HEK293T (cell line): ENCODE data around the gene LMF1.

Experiments
- ARNT ChIP-seq: fragments of 450-650 bp; IDR thresholded peaks from 2 replicates; pipeline ENCODE4 v1.6.1; 2017; ENCODE audit warnings: mild to moderate bottlenecking
- BHLHE40 ChIP-seq: fragments of 450-650 bp; IDR thresholded peaks from 2 replicates; pipeline ENCODE4 v1.6.1; 2016; ENCODE audit warnings: mild to moderate bottlenecking, moderate library complexity, borderline replicate concordance
- CTBP1 ChIP-seq: fragments of 450-650 bp; IDR thresholded peaks from 2 replicates; pipeline ENCODE4 v1.6.1; 2016; ENCODE audit warnings: borderline replicate concordance
- ELF4 ChIP-seq: fragments of 450-650 bp; IDR thresholded peaks from 2 replicates; pipeline ENCODE4 v1.6.1; 2017; ENCODE audit warnings: antibody characterized with exemption
- FOXA1 ChIP-seq: fragments of 450-650 bp; IDR thresholded peaks from 2 replicates; pipeline ENCODE4 v1.6.1; 2016; ENCODE audit warnings: mild to moderate bottlenecking
- FOXK2 ChIP-seq: fragments of 450-650 bp; IDR thresholded peaks from 2 replicates; pipeline ENCODE4 v1.6.1; 2016; ENCODE audit warnings: mild to moderate bottlenecking
- L3MBTL2 ChIP-seq: fragments of 450-650 bp; conservative IDR thresholded peaks from 2 replicates; pipeline ENCODE4 v1.6.1; 2016; ENCODE audit warnings: mild to moderate bottlenecking
- NFRKB ChIP-seq: fragments of 450-650 bp; IDR thresholded peaks from 2 replicates; pipeline ENCODE4 v1.6.1; 2016; ENCODE audit warnings: mild to moderate bottlenecking, moderate library complexity
- SP1 ChIP-seq: fragments of 450-650 bp; IDR thresholded peaks from 2 replicates; pipeline ENCODE4 v1.6.1; 2017
- SUZ12 ChIP-seq: fragments of 450-650 bp; IDR thresholded peaks from 2 replicates; pipeline ENCODE4 v1.6.1; 2016; ENCODE audit warnings: mild to moderate bottlenecking
- TARDBP ChIP-seq: fragments of 450-650 bp; IDR thresholded peaks from 2 replicates; pipeline ENCODE4 v1.6.1; 2016

GRCh38 chr16:912322-912683 is 58.5 kb downstream of the LMF1 start:
- TF ChIP-seq BHLHE40: no peak
- TF ChIP-seq ARNT: no peak
- no peak for TF ChIP-seq SUZ12
- no peak for TF ChIP-seq FOXK2
- TF ChIP-seq SP1: no peak
- TF ChIP-seq CTBP1: no peak
- TF ChIP-seq ELF4: no peak
- no peak for TF ChIP-seq TARDBP
- TF ChIP-seq L3MBTL2: no peak
- TF ChIP-seq FOXA1: no peak
- TF ChIP-seq NFRKB: no peak
